ENCODE data around the gene TENM4.

Gene TENM4

DNA sequence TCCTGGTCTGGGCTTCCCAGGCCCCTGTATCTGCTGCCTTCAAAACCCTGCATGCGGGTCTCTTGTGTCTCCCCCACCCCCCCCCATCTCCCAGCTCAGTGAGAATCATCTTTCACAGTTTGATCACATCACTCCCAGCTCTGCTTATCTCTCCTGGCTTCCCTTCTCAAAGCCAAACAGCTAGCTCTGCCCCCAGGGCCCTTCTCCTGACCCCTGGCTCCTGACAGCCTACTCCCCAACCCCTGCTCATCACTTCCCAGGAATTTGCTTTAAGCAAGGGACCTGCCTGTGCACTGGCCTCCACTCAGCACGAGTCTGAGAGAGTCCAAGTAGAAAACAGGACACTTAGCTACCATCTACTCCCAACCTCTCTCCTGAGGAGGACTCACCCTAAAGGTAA lies 342.7 kb downstream of the TENM4 start:
- no peak for DNase-seq
- in situ Hi-C loops (cut with HindIII; ENCODE audit: low pct_ligation_motif_present, low pct_unique_long_range_greater_than_20kb, low sequenced_read_pairs) = no loop called here

DNA sequence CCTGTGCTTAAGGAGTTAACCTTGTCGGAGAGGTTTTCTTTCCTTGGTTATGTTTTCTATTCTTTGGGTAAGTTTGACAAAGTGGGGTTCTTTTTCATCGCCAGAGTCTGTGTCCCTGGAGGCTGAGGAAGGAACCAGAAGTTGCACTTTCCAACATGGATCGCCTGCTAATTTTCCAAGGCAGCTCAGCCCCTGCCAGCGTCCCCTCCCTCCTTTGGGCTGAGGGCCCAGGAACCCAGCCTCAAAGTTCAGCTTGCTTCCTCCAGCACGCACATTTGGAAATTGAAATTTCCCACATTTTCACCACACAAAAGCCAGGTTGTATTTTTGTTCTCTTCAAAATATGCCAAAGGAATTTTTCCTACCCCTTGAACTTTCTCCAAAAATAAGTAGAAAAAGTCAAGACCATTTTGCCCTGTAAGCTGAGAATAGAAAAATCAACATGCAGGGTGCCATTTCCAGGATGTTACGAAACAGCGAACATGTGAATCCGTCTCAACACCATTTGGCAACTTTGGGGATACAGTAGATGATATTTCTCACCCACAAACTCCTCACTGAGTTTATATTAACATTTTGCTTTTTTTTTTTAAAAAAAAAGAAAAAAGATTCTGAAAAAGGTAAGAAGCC lies 343.5 kb downstream of the TENM4 start:
- DNase-seq = no peak

DNA sequence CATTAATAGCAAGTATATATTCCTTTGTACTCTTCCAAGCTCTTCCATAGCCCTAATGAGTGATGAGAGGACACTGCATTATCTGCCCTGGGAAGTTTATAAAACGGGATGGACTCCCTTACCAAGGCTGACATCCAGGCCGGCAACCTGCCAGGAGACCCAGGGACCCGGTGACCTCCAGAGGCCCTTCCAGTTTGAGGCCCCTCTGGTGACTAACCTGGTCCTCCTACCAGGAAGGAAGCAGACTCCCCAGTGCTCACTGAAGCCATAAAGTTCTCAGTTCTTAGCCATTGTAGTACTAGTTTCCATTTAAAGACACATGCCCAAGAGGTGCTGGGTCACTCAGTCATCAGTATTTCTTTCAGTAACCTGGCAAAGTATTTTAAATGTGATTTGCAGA lies 345.4 kb downstream of the TENM4 start:
- in situ Hi-C loops (cut with HindIII; ENCODE audit: low pct_ligation_motif_present, low pct_unique_long_range_greater_than_20kb, low sequenced_read_pairs) = no loop called here
- DNase-seq = no peak

More for the DNA sequence above, 343.5 kb downstream of the TENM4 start:
- in situ Hi-C loops (cut with HindIII; ENCODE audit: low pct_ligation_motif_present, low pct_unique_long_range_greater_than_20kb, low sequenced_read_pairs) = no loop called here

DNA sequence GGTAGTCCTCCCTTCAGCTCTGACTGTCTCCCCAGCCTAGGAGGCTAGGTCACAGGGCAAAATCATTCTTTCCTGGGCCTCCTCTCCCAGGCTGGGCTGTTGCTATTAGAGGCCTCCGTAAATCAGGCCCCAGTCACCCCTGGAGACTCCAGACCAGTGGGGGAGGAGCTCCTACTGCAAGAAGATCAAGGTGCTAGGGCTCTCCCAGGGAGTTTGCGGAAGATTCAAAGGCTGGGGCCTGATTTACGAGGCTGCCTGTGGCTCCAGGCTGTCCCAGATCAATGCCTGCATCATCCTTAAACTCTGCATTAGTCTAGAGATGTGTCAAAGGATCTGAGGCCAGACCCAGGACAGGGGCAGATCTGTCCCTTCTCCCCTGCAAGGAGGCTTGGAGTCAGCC lies 346.2 kb downstream of the TENM4 start:
- in situ Hi-C loops (cut with HindIII; ENCODE audit: low pct_ligation_motif_present, low pct_unique_long_range_greater_than_20kb, low sequenced_read_pairs) = no loop called here
- no peak for DNase-seq

DNA sequence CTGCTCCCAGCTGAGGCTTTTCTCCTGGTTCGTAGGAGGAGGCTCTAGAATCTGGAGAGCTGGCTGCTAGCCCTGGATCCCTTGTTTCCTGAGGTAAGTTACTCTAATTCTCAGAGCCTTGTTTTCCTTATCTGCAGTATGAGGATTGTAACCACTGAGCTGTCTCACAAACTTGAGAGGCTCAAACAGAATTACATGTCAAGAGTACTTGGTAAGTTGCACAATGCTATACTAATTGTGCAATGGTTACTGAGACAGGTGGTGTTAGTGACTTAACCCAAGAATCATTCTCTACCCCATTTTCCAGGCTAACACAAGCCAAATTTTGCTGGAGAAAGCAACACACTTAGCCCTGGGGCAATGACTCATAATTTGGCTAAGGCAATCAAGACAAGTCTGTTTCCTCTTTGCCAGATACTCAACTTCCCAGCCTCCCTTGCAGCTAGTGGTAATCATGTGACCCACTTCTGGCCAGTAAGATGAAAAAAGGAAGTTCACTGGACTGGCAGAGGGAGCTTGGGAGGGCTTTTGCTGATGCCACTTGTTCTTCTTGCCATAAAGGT lies 348.0 kb downstream of the TENM4 start:
- in situ Hi-C loops (cut with HindIII; ENCODE audit: low pct_ligation_motif_present, low pct_unique_long_range_greater_than_20kb, low sequenced_read_pairs) = no loop called here
- DNase-seq = no peak

DNA sequence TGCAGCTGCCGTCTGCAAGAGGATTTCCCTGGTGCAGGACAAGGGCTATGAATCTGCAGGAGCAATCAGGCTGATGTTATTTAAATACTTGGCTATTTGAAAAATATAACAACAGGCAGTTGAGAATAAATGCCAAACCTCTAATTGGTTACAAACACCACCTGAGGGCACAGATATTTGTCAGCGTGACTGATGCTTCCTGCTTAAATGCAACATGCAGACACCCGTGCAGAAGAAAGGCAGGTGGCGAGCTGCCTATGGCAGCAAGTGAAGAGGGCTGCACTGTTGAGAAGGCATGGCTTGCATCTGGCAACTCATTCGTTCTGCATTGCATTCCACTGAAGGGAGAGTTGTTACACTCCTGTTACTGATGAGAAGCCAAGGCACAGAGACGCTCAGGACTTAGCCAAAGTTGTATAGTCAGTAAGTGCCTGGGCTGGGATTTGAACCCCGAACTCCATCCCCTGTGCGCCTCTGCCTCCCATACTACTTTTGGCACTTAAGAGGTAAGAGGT lies 350.6 kb downstream of the TENM4 start:
- in situ Hi-C loops (cut with HindIII; ENCODE audit: low pct_ligation_motif_present, low pct_unique_long_range_greater_than_20kb, low sequenced_read_pairs) = no loop called here
- DNase-seq = no peak

DNA sequence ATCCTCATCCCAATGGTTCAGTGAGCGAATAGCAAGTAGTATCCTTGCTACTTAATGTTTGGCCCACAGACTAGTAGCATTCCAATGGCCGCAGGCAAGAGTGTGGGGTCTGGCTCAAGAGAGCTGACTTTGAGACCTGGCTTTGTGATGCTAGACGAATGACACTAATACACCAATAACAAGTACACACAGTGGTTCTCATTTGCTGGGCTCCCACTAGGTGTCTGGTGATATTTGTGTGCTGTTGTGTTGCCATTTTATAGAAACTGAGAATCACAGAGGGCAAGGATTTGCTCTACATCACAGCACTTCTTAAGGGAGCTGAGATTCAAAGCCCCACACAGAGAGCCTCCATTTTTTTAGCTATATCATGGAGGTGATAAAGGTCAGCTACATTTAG lies 351.2 kb downstream of the TENM4 start:
- in situ Hi-C loops (cut with HindIII; ENCODE audit: low pct_ligation_motif_present, low pct_unique_long_range_greater_than_20kb, low sequenced_read_pairs) = no loop called here
- DNase-seq = no peak

DNA sequence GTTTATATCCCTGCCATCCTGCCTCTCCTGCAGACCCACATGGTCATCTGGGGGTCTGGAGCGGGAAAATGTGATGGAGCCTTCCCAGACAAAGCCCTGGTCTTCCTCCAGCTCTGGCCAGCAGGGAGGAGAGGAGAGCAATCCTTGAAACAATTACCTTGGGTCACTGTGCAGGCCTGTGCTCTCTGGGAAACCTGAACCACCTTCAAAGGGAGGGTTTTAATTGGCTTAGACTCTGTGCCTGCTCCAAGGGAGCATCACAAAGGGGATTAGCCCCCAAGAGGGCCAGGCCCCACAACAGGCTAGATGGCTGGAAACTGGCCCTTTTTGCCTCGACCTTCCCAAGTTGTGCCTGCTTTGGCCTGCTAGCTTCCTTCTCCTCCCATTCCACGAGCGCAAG lies 351.9 kb downstream of the TENM4 start:
- DNase-seq = no peak
- in situ Hi-C loops (cut with HindIII; ENCODE audit: low pct_ligation_motif_present, low pct_unique_long_range_greater_than_20kb, low sequenced_read_pairs) = no loop called here

DNA sequence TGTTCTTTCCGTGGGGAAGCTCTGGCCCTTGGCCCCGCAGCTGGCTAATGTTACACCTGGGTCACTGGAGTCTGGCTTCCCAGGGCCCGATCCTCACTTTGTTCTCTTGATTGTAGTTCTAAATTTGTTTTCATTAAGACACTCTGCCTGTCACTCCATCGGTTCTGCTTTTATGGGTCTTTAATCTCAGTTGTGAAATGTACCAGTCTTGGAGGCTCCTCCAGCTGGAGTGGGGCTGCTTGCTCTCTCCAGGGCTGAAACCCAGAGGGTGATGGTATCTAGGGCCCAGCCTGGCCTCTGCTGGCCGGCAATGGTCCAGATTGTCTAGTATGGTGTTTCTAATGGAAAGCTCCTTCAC lies 352.9 kb downstream of the TENM4 start:
- peak; percentile 32 for DNase-seq
- in situ Hi-C loops (cut with HindIII; ENCODE audit: low pct_ligation_motif_present, low pct_unique_long_range_greater_than_20kb, low sequenced_read_pairs) = no loop called here

DNA sequence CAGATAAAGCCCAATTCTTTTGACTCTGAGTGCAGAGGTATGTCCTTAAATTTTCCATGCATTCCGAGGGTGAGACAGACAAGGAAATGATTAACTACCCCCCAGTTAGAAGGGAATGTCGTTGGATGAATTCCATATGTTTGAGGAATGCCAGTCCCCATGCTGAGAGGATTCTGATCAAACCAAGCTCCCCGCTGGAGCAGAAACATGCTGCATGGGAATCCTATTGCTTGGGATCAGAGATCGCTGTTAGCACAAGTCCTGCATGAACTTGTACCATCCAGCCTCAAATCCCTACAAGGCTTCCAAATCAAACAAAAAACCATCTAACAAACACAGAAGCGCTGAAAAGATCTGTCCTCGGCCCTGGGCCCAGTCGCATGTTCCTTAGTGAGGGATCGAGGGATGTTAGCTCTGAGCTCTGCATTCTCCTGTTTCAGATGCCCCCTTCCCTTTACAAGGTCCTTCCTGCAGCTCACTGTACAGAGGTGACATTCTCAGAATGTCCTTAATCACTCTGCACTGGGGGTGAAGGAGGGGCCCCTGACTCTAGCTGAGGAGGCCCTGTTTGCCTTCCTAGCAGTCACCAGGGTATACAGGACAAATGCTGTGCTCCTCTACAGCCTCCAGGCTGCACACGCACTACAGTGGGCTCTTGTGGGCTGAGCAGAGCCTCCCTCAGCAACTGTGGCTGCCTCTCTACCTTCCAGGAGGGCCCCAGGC lies 353.4 kb downstream of the TENM4 start:
- in situ Hi-C loops (cut with HindIII; ENCODE audit: low pct_ligation_motif_present, low pct_unique_long_range_greater_than_20kb, low sequenced_read_pairs) = no loop called here
- peak; percentile 93 for DNase-seq

DNA sequence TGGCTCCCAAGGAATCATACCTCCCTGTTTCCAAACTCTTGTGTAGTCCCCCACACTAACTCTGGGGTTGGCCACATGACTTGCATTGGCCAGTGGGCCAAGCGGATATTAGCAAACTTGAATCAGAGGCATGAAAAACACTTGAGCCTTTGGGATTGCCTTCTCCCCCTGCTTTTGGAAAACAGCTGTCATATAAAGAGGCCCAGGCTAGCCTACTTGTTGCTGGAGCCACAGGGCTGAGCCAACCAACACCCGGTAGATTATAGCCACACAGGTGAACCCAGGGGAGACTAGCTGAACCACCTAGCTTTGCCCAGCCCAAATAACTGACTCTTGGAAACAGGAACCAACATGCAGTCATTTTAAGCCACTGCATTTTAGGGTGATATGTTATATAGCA lies 354.8 kb downstream of the TENM4 start:
- in situ Hi-C loops (cut with HindIII; ENCODE audit: low pct_ligation_motif_present, low pct_unique_long_range_greater_than_20kb, low sequenced_read_pairs) = no loop called here

DNA sequence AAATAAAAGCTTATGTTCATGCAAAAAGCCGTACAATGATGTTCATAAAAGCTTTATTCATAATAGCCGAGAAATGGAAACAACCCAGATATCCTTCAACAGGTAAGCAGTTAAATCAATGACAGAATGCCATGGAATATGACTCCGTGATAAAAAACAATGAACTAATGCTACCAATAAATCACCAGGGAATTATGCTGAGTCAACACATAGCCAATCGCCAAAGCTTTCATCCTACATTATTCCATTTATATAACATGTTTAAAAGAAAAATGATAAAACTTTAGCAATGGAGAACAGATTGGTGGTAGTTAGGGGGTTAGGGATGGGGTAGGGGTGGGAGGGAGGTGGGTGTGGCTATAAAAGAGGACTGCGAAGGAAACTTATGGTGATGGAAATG lies 356.4 kb downstream of the TENM4 start:
- in situ Hi-C loops (cut with HindIII; ENCODE audit: low pct_ligation_motif_present, low pct_unique_long_range_greater_than_20kb, low sequenced_read_pairs) = no loop called here
- no peak for DNase-seq

More for the DNA sequence above, 354.8 kb downstream of the TENM4 start:
- no peak for DNase-seq

DNA sequence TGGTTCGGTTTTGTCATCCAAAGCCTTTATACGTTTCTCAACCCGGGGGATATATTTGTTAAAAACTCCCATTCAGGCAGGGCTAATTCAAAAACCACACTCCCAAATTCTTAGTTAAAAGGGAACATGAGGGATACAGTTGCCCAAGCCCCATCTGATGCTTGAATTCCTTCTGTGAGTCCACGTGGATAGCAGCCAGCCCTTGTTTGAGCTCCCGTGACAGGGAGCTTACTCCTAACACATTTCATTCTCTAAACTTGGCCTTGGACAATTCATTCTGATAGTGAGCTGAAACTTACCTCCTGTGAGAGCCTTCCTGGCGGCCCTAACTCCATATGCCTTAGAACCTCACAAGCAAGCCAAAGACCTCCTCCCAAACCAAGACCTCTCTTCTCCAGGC lies 357.5 kb downstream of the TENM4 start:
- in situ Hi-C loops (cut with HindIII; ENCODE audit: low pct_ligation_motif_present, low pct_unique_long_range_greater_than_20kb, low sequenced_read_pairs) = no loop called here
- DNase-seq = no peak

DNA sequence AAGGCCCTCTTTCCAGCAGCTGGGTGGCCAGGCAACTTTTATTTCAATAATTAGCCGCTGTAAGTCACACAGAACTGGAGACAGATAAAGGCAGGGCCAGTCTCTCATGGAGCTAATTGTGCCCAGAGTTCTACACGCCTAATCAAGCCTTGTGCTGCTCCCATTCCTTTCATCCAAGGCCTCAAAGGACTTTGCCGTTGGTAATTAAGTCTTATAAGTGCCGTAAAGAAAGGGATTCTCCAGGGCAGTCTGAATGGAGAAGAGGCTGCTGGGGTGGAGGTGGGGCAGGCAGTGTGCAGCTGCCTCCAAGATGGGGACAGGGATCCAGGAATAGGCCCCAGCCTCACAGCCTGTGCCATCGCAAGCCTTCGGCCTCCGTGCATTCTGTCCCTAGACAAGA lies 357.9 kb downstream of the TENM4 start:
- in situ Hi-C loops (cut with HindIII; ENCODE audit: low pct_ligation_motif_present, low pct_unique_long_range_greater_than_20kb, low sequenced_read_pairs) = no loop called here
- DNase-seq = no peak

DNA sequence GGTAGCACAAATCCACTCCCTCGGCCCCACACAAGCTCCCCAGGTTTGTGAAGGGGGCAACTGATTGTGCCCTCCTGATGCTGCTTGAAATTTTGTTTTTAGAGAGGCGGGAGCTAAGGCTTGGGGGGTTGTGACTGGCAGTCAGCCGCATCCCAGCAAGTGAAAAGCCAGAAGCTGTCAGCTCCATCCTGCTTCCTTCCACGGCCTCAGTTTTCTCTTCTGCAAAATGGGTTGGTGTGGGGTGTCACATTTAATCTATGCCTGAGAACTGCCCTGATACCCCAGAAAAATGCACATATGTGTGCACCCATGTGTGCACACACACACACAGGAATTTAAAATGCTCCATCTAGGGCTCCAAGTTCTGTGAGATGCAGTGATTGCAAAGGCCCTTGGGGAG lies 358.6 kb downstream of the TENM4 start:
- DNase-seq = no peak
- in situ Hi-C loops (cut with HindIII; ENCODE audit: low pct_ligation_motif_present, low pct_unique_long_range_greater_than_20kb, low sequenced_read_pairs) = no loop called here

DNA sequence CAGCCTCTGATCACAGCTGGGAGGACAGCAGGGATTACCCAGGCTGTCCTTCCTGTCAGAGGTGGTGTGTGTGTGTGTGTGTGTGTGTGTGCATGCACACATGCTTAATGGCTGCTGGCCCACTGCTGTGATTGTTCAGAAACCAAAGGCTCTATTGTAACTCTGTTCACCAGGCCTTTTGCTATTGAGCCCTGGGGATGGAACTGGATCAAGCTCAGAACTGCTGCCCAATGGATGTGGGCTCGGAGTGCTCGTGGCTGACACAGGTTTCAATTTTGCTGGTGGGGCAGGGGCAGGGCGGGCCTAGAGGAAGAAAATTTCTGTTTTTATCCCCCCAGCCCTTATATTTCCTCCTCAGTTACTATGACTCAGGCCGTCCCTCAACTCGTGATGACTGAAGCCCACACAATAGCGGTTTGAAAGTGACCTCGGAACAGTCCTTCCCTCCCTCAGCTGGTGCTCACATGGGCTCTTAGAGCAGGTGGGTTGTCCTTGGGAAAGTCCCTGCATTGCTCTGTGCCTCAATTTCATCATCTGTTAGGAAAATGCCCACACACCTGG lies 359.3 kb downstream of the TENM4 start:
- peak; percentile 86 for DNase-seq
- in situ Hi-C loops (cut with HindIII; ENCODE audit: low pct_ligation_motif_present, low pct_unique_long_range_greater_than_20kb, low sequenced_read_pairs) = no loop called here

DNA sequence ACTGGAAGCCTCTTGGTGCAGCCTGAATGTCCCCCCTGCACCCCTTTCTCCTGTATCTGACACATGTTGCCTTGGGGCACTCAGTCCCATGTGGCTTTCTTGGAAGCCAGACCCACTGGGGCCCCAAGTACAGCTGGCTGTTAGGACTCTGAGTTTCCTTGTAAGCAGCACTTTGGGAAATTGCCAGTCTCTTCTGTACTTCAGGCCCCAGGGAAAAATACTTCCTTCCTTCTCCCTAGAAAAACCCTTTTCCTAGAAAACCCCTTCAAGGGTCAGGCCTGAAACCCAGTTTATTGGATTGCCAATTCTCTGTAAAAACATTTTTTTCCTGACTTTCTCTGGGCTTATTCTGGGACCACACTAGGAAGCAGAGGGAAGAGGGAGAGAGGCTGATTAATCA lies 360.3 kb downstream of the TENM4 start:
- in situ Hi-C loops (cut with HindIII; ENCODE audit: low pct_ligation_motif_present, low pct_unique_long_range_greater_than_20kb, low sequenced_read_pairs) = no loop called here
- DNase-seq = no peak

DNA sequence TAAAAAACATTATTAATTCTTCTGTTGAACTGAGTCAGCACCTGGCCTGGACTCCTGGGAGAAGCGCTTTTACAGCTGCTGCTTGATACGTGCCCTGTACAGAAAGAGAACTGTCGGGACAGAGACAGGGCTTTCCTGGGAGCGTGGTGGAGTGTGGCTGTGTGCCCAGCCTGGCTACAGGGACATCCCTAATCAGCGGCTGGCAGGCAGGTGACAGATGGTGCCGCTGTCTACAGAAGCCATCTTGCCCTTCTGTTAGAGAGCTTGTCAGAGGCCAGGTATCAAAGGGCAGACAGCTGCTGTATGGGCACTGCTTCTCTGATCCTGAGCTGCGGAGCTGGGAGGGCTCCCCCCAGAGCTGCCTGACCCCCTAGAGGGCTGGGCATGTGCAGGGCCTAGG lies 361.8 kb downstream of the TENM4 start:
- DNase-seq = no peak
- in situ Hi-C loops (cut with HindIII; ENCODE audit: low pct_ligation_motif_present, low pct_unique_long_range_greater_than_20kb, low sequenced_read_pairs) = no loop called here

DNA sequence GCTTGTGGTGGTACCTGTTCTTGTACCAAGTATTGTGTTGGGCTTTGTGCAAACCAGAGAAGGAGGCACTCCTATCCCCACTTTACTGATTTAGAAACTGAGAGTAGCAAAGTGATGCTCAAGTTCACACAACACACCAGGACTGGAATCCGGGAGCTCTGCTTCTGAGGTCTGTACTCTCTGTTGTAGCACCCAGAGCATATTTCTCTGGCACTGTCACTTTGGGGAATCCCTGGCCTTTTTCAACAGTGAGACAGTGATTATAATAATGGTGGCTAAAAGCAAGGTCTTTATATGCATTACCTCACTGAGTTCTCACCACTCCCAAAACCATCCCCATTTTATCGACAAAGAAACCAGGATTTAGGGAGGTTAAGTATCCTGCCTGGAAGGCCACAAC lies 362.4 kb downstream of the TENM4 start:
- in situ Hi-C loops (cut with HindIII; ENCODE audit: low pct_ligation_motif_present, low pct_unique_long_range_greater_than_20kb, low sequenced_read_pairs) = no loop called here
- DNase-seq = no peak

Measured in ACHN (cell line).